MM.1S (cell line): Measurements from ENCODE around the gene CBLN3.

ENCODE experiments used
- DNase-seq: peaks from one replicate; pipeline ENCODE4 v3.0.0-alpha.2; 2015
- H2AFZ ChIP-seq: fragments of 300-600 bp; sonication (generic); 2 replicates; pipeline ENCODE4 v1.6.0; 2016; ENCODE audit warnings: antibody characterized with exemption, low read length
- H3F3A ChIP-seq: fragments of 300-600 bp; sonication (generic); 2 replicates; pipeline ENCODE4 v1.6.1; 2016; ENCODE audit warnings: mild to moderate bottlenecking, antibody characterized with exemption, low read length, moderate library complexity, mixed read lengths; ENCODE audit not compliant: insufficient read depth
- H3K27ac ChIP-seq: fragments of 300-600 bp; sonication (generic); 2 replicates; pipeline ENCODE4 v1.5.1; 2016; ENCODE audit warnings: mild to moderate bottlenecking, low read length
- H3K27me3 ChIP-seq: fragments of 300-600 bp; sonication (generic); replicated peaks from 2 replicates; pipeline ENCODE4 v1.6.0; 2016; ENCODE audit warnings: low read length; ENCODE audit not compliant: insufficient read depth
- H3K36me3 ChIP-seq: fragments of 300-600 bp; sonication (generic); replicated peaks from 2 replicates; pipeline ENCODE4 v1.6.1; 2016; ENCODE audit warnings: mild to moderate bottlenecking, low read length, mixed read lengths; ENCODE audit not compliant: insufficient read depth
- H3K4me1 ChIP-seq: fragments of 300-600 bp; sonication (generic); 2 replicates; pipeline ENCODE4 v1.6.1; 2016; ENCODE audit warnings: low read length, mixed read lengths
- H3K4me2 ChIP-seq: fragments of 300-600 bp; sonication (generic); 2 replicates; pipeline ENCODE4 v1.6.0; 2016; ENCODE audit warnings: low read depth, low read length
- H3K4me3 ChIP-seq: fragments of 300-600 bp; sonication (generic); 2 replicates; pipeline ENCODE4 v1.5.1; 2016; ENCODE audit warnings: low read length, mixed read lengths
- H3K79me2 ChIP-seq: fragments of 300-600 bp; sonication (generic); 2 replicates; pipeline ENCODE4 v1.6.1; 2016; ENCODE audit warnings: mixed run types, low read length, mixed read lengths
- H3K9ac ChIP-seq: fragments of 300-600 bp; sonication (generic); 2 replicates; pipeline ENCODE4 v1.6.1; 2016; ENCODE audit warnings: low read length, mixed read lengths
- H3K9me2 ChIP-seq: fragments of 300-600 bp; sonication (generic); replicated peaks from 2 replicates; pipeline ENCODE4 v1.6.1; 2016; ENCODE audit warnings: mild to moderate bottlenecking, low read length, mixed read lengths; ENCODE audit not compliant: insufficient read depth
- H3K9me3 ChIP-seq: fragments of 300-600 bp; sonication (generic); replicated peaks from 2 replicates; pipeline ENCODE4 v1.6.1; 2016; ENCODE audit warnings: mild to moderate bottlenecking, low read length, mixed read lengths; ENCODE audit not compliant: insufficient read depth
- H4K20me1 ChIP-seq: fragments of 300-600 bp; sonication (generic); 2 replicates; pipeline ENCODE4 v1.6.1; 2016; ENCODE audit warnings: mild to moderate bottlenecking, low read length, moderate library complexity, mixed read lengths; ENCODE audit not compliant: insufficient read depth
- EZH2 ChIP-seq: fragments of 300-600 bp; sonication (generic); optimal IDR thresholded peaks from 2 replicates; pipeline ENCODE3; 2017; ENCODE audit warnings: low read depth, mild to moderate bottlenecking, antibody characterized with exemption, low read length, mixed read lengths
- EZH2phosphoT487 ChIP-seq: fragments of 300-600 bp; sonication (generic); IDR thresholded peaks from 2 replicates; pipeline ENCODE4 v1.6.1; 2018; ENCODE audit warnings: antibody characterized with exemption, low read length
- TF ChIP-seq, protein P1 (sequence below): fragments of 300-600 bp; sonication (generic); IDR thresholded peaks from 2 replicates; pipeline ENCODE4 v1.5.1; 2016; ENCODE audit warnings: antibody characterized with exemption, low read length, mixed read lengths

The CBLN3 gene

DNA sequence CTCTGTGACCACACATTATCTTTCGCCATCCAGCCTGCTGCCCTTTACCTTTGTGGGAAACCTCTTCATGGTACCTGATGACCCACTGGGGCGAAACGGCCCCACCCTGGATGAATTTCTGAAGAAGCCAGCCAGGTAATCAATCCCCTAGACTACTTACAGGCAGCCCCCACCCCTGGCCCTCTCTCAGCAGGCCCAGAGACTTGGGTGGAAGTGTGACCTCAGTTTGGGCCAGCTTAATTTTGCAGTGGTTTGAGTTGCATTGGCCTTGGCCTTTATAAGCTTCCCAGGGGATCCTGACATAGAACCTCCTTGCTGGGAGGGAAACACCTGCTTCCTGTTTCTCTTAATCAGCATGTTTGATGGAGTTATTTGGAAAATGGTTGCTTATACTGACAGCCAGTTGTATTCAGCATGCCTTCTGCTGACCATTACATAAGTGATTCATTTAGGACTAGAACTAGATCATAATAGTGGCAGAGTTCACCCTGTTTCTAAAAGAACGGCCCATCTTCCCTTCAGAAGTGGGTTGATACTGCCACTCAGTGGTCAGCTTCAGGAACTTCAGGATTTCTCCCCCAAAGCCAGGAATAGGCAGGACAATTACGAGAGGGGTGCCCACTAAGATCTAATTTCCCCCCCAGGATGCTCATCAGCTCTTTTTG lies 7.0 kb upstream of the CBLN3 start:
- Histone ChIP-seq H3K79me2 (peaks cover 10% of the 10 kb centered on the region), H3K9me3 (no peaks in the 10 kb centered on the region), H3K4me1 (0 out of 2 replicates have a peak, but pooled peaks cover 3% of the 10 kb centered on the region), H3K27me3 (no peaks in the 10 kb centered on the region), H3K9me2 (no peaks in the 10 kb centered on the region), H2AFZ (no peak overlapping the region), H3K9ac (no peak overlapping the region), H3K4me3 (no peak overlapping the region), H3K27ac (no peak overlapping the region), H4K20me1 (no peaks in the 10 kb centered on the region), H3F3A (peaks cover 7% of the 10 kb centered on the region), H3K36me3 (0 out of 2 replicates have a peak, but pooled peaks cover 2% of the 10 kb centered on the region), H3K4me2 (no peak overlapping the region)
- no peak for DNase-seq
- no peak for TF ChIP-seq EZH2
- TF ChIP-seq, protein P1, sequence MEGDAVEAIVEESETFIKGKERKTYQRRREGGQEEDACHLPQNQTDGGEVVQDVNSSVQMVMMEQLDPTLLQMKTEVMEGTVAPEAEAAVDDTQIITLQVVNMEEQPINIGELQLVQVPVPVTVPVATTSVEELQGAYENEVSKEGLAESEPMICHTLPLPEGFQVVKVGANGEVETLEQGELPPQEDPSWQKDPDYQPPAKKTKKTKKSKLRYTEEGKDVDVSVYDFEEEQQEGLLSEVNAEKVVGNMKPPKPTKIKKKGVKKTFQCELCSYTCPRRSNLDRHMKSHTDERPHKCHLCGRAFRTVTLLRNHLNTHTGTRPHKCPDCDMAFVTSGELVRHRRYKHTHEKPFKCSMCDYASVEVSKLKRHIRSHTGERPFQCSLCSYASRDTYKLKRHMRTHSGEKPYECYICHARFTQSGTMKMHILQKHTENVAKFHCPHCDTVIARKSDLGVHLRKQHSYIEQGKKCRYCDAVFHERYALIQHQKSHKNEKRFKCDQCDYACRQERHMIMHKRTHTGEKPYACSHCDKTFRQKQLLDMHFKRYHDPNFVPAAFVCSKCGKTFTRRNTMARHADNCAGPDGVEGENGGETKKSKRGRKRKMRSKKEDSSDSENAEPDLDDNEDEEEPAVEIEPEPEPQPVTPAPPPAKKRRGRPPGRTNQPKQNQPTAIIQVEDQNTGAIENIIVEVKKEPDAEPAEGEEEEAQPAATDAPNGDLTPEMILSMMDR: peak; percentile 53
- no peak for TF ChIP-seq EZH2phosphoT487

DNA sequence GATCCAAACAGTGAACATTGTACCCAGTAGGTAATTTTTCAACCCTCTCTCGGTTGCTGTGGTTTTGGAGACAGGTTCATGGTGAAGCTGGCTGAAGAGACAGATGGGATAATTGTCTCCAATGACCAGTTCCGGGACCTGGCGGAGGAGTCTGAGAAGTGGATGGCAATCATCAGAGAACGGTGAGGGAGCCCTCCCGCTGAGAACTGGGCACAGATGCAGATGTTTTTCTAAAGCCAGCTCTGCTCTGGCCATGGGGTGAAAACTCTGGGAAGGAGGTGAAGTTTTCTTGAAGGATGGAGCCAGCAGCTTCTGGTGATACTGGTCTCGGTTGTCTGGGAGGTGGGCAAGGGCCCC lies 6.5 kb upstream of the CBLN3 start:
- Histone ChIP-seq H3K36me3 (0 out of 2 replicates have a peak, but pooled peaks cover 2% of the 10 kb centered on the region), H3K27ac (no peak overlapping the region)

DNA sequence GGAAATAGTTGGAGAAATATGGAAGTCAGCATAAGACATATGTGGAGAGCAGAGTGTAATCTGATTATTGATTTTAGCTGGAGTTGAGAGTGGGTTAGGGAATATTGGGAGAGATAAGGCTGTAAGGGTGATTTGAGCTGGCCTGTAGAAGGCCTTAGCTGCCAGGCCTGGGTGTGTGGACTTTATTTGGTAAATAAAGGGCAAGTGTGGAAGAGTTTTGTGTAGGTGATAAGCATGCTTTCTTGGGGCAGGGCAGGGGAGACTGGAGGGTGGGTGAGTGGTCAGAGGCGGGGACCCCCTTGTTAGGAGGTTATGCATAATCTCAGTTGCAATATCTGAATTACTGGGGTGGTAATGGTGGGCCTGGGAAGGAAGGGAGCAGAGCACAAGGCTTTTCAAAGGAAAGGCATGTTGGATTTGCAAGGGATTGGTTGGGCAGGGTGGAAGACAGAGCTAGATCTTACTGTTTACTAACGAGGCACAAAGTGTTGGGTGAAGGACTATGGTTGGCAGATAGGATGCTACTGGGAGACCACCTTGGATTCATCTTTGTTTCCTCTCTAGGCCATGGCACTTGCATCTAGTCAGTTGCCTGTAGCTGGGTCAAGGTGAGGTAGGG lies 5.8 kb upstream of the CBLN3 start:
- Histone ChIP-seq H3K79me2 (peaks cover 18% of the 10 kb centered on the region), H3K4me3 (no peak overlapping the region), H3F3A (peaks cover 14% of the 10 kb centered on the region), H3K9me2 (no peaks in the 10 kb centered on the region), H2AFZ (no peak overlapping the region), H3K4me1 (0 out of 2 replicates have a peak, but pooled peaks cover 7% of the 10 kb centered on the region), H3K4me2 (no peak overlapping the region), H3K9ac (no peak overlapping the region), H4K20me1 (no peaks in the 10 kb centered on the region), H3K27ac (no peak overlapping the region), H3K27me3 (no peaks in the 10 kb centered on the region), H3K36me3 (0 out of 2 replicates have a peak, but pooled peaks cover 2% of the 10 kb centered on the region), H3K9me3 (no peaks in the 10 kb centered on the region)
- DNase-seq: no peak
- TF ChIP-seq, protein P1: no peak
- TF ChIP-seq EZH2phosphoT487 (no peak), EZH2 (no peak)

More for the DNA sequence above, 6.5 kb upstream of the CBLN3 start:
- Histone ChIP-seq H3K9me3 (no peaks in the 10 kb centered on the region), H3K79me2 (peaks cover 14% of the 10 kb centered on the region), H3K4me1 (0 out of 2 replicates have a peak, but pooled peaks cover 7% of the 10 kb centered on the region), H3K9me2 (no peaks in the 10 kb centered on the region), H2AFZ (no peak overlapping the region), H3F3A (peaks cover 9% of the 10 kb centered on the region), H3K4me3 (no peak overlapping the region), H3K4me2 (no peak overlapping the region), H3K27me3 (no peaks in the 10 kb centered on the region), H3K9ac (no peak overlapping the region), H4K20me1 (no peaks in the 10 kb centered on the region)
- TF ChIP-seq, protein P1: no peak
- no peak for TF ChIP-seq EZH2phosphoT487
- TF ChIP-seq EZH2: no peak
- DNase-seq: no peak
